Stimulated activated CD4-positive, alpha-beta T cell treated with anti-CD3 and anti-CD28 coated beads, Interleukin-4, amount 100 ng/mL, for 24 hours (primary cell): ENCODE data around the gene UEVLD.
A peak's percentile ranks its signal among the peaks of the same experiment; 100 is the strongest.
"Not testable (repeated sequence)": the region's sequence is repeated elsewhere in the genome, so short reads cannot be mapped to it uniquely, and the experiment has no call there.

Source experiments
- DNase-seq: peaks from one replicate; pipeline ENCODE4 v3.0.0-alpha.2; 2020

Gene UEVLD

GRCh38 chr11:18588297-18589252 is at the start of gene UEVLD:
UEVLD (minus strand) TSS chr11:18588734; CDS start chr11:18588654, 80 bp downstream.
- DNase-seq = peak; percentile 75

- peak; percentile 98 for DNase-seq
Measured at GRCh38 chr11:18634140-18635032, 45.9 kb upstream of the UEVLD start, which contains the start of gene SPTY2D1. SPTY2D1 (minus strand) TSS chr11:18634342; CDS start chr11:18634257, 85 bp downstream.

GRCh38 chr11:18633256-18634139 is 45.0 kb upstream of the UEVLD start:
- peak; percentile 46 for DNase-seq

DNA sequence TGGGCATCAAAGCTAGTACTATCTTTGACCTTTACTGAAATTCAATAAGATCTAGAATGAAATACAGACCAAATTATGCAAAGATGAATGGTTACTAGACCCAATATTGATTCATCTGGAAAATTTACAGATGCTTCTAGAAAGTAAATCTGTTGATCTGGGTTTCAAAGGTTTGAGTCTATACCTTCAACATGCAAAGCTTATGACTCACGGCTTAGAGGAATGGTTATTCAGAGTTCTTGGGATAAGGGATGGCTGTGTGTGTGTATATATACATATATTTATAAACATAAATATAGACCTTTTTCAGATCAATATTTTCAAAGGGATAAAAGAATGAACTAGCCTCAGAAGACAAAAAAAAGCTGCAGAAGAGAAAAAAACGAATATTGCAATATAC is 44.3 kb upstream of the UEVLD start:
- DNase-seq = no peak

DNA sequence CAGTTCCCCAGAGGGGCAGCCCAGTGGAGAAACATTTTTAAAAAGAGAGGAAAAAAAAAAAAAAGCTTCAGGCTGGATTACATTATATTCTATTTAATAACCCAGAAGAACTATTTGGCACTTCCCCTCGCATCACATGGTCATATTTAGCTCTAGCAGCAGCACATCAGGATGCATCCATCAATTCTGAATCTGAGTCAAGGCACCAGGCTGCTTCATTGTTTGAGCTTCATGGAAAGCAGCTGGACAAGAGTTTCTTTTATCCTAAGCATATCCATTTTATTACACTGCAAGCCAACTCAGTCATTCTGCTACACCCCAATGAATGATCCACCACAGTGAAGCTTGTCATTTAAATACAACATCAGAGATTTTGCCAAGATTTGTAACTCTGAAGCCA is 35.6 kb upstream of the UEVLD start:
- no peak for DNase-seq

- DNase-seq = no peak
Measured at GRCh38 chr11:18623707-18624106, 35.2 kb upstream of the UEVLD start.

DNA sequence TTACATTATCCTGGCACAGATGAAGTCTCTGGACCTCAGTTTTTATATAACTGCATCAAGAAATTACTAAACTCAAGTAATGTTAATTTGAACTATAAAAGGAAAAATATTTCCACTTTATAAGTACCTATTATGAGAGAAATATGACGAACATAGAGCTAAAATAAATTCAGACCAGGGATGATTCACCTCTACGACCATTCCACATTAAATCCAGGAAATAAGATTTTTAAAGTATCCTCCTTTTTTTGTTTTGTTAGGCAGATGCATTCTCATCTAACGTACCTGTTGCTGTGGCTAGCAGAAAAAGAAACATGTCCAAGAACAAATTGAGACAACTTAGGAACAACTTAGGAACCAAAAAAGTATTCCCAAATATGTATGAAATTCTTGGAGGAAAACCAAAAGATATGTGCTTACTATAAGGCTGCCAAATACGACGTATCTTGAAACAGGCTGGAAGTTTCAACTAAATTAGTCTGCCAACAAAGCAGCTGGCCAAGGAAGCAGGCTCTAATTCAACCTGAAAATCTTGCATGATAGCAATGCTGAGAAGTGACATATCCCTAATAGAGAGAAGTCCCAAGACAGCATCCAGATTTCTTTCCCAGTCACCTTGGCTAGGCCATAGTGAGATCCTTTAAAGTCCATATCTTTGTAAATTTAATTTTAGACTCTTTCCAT is 29.9 kb upstream of the UEVLD start:
- DNase-seq = no peak

- peak; percentile 22 for DNase-seq
Measured at GRCh38 chr11:18617688-18618341, 29.3 kb upstream of the UEVLD start.

- no peak for DNase-seq
Measured at GRCh38 chr11:18615628-18616392, 27.3 kb upstream of the UEVLD start.

- no peak for DNase-seq
Measured at GRCh38 chr11:18614667-18615066, 26.1 kb upstream of the UEVLD start.

DNA sequence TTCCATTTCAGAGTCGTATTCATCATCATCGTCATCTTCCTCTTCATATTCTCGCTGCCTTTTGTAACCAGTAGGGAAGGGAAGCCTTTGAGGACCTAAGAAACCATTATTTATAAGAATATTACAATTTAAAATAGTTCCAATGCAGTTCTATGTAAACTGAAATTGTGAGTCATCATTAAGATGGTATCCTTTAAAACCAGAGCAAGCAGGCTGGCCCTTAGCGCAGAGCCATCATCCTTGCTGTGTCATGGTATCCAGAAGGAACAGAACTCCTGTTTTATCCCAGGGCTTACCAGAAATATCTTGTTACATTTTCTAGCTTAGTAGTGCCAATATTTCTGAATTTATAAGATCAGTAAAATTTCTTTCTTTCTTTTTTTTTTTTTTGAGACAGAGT is 23.9 kb upstream of the UEVLD start:
- no peak for DNase-seq

DNA sequence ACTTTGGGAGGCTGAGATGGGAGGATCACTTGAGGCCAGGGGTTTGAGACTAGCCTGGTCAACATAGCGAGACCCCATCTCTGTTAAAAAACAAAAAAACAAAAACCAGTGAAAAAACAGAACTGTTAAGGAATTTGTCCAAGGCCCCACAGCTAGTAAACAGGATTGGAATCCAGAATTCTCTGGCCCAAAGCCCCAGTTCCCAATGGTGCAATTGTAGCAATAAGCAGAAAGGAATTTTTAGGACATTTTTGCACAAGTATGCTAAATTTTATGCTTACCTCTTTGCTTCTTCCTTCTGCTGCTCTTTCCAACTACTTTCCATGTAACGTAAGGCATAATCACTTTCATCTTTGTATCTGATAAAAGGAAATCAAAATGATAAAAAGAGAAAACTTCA is 22.7 kb upstream of the UEVLD start:
- no peak for DNase-seq

GRCh38 chr11:18608376-18608775 is 19.8 kb upstream of the UEVLD start:
- DNase-seq = no peak

GRCh38 chr11:18600915-18601569 is 12.5 kb upstream of the UEVLD start:
- no peak for DNase-seq

GRCh38 chr11:18599739-18600230 is 11.3 kb upstream of the UEVLD start, which contains the start of gene MISFA:
MISFA (plus strand) TSS chr11:18599789; CDS start chr11:18599929, 140 bp downstream.
- no peak for DNase-seq

DNA sequence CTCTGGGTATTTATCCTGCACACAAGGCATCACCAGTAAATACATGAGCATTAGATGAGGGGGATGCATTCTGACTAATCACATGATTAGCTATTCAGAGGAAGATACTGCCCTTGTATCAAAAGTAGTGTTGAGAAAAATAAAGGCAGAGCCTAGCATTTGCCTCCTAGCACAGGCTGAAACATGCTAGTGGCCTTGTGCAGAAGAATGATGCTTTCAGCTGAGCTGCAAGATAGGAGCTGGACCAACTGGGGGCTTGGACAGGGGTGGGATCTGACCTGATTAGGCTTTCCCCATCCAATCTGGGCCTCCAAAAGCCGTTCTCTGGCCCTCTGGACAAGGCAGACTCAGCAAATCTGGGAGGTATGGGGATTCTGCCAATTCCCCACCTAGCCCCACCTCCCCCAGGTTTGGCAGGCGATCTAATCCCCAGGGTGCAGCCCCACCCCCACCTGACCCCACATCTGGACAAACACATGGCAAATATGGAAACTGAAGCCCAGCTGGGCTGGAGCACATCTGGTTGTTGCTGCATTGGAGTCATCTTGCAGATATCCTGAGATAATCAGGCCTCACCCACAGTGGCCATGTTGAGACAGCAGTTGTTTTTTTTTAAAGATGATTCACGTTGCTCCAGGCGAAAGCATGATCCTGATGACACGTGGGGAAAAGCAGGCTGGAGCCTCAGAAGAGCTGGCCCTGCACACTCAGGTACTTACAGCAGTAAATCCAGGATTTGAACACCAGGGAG is 6.6 kb upstream of the UEVLD start:
- DNase-seq = no peak

GRCh38 chr11:18594088-18594487 is 5.6 kb upstream of the UEVLD start:
- DNase-seq = not testable (repeated sequence)

GRCh38 chr11:18590571-18590970 is 2.0 kb upstream of the UEVLD start:
- DNase-seq = no peak

DNA sequence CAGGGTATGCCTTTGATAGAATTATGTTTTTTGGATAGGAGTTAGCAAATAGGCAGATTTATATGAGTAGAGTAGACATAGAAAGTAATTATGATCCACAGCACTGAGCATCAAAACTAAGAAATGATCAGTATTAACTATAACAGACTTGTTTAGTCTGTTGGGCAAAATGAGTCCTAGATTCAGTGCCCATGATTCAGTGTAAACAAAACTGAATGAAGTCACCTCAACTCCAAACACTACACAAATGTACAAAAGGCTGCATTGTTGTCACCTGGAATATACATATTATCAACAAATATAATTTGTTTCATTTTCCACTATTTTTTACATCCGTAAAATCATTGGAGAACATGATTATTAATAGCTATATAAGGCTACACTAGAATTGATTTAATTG is 6.7 kb downstream of the UEVLD start:
- DNase-seq = no peak
